ENCODE results near the gene NIPAL4. TPM values are rescaled to one million over a fixed set of nuclear protein-coding genes. Genes with fewer than 3 reads are reported as not detected.
"Not testable (repeated sequence)": the region's sequence is repeated elsewhere in the genome, so short reads cannot be mapped to it uniquely, and the experiment has no call there.

The NIPAL4 gene
- polyA plus RNA-seq, 1 donor from 2014 or later: 2.2 TPM

GRCh38 chr5:157473383-157474320 is 13.6 kb downstream of the NIPAL4 start:
- Mint-ChIP-seq H3K4me3 (peak overlapping the region in 2 of 4 donors; percentile 7 to 65), H3K27ac (peak overlapping the region; percentile 74 to 85 (median 81)), H3K36me3 (peaks cover 10% of the 10 kb centered on the region)

GRCh38 chr5:157475432-157475831 is 15.4 kb downstream of the NIPAL4 start:
- peaks cover 9% of the 10 kb centered on the region for H3K36me3 Mint-ChIP-seq
- H3K4me3 Mint-ChIP-seq: peak overlapping the region in 1 of 4 donors; percentile 81
- no peaks in the 10 kb centered on the region for H3K9me3 Mint-ChIP-seq
- no peaks in the 10 kb centered on the region for H3K27me3 Mint-ChIP-seq
- peaks cover 31 to 58% (median 38%) of the 10 kb centered on the region in 3 donors for H3K4me1 Mint-ChIP-seq
- H3K27ac Mint-ChIP-seq: peak overlapping the region; percentile 28 to 85 (median 52)

More at GRCh38 chr5:157473383-157474320, 13.6 kb downstream of the NIPAL4 start:
- Mint-ChIP-seq H3K27me3 (no peaks in the 10 kb centered on the region), H3K9me3 (no peaks in the 10 kb centered on the region), H3K4me1 (peaks cover 18 to 49% (median 32%) of the 10 kb centered on the region in 3 donors)

GRCh38 chr5:157476702-157477408 is 16.8 kb downstream of the NIPAL4 start:
- no peaks in the 10 kb centered on the region for H3K9me3 Mint-ChIP-seq
- H3K4me1 Mint-ChIP-seq: peaks cover 37 to 60% (median 48%) of the 10 kb centered on the region in 3 donors
- H3K27me3 Mint-ChIP-seq: no peaks in the 10 kb centered on the region
- peak overlapping the region in 1 of 4 donors; percentile 1 for H3K4me3 Mint-ChIP-seq
- H3K27ac Mint-ChIP-seq: peak overlapping the region in 2 of 3 donors; percentile 40 to 78
- peaks cover 9% of the 10 kb centered on the region for H3K36me3 Mint-ChIP-seq

GRCh38 chr5:157477814-157478494 is 17.9 kb downstream of the NIPAL4 start:
- Mint-ChIP-seq H3K4me3 (peak overlapping the region in 2 of 4 donors; percentile 63 to 75), H3K27me3 (no peaks in the 10 kb centered on the region), H3K9me3 (peaks cover 0 to 2% (median 0%) of the 10 kb centered on the region in 3 donors), H3K4me1 (peaks cover 46 to 61% (median 53%) of the 10 kb centered on the region in 3 donors), H3K27ac (peak overlapping the region; percentile 55 to 99 (median 69)), H3K36me3 (peaks cover 17% of the 10 kb centered on the region)

GRCh38 chr5:157478726-157479125 is 18.7 kb downstream of the NIPAL4 start:
- H3K9me3 Mint-ChIP-seq: peaks cover 0 to 2% (median 0%) of the 10 kb centered on the region in 3 donors
- H3K4me1 Mint-ChIP-seq: peaks cover 46 to 56% (median 55%) of the 10 kb centered on the region in 3 donors
- H3K27ac Mint-ChIP-seq: peak overlapping the region; percentile 91 to 99 (median 94)
- H3K27me3 Mint-ChIP-seq: no peaks in the 10 kb centered on the region
- peak overlapping the region in 3 of 4 donors; percentile 63 to 83 (median 75) for H3K4me3 Mint-ChIP-seq
- H3K36me3 Mint-ChIP-seq: peaks cover 20% of the 10 kb centered on the region

- Mint-ChIP-seq H3K4me3 (peak overlapping the region in 3 of 4 donors; percentile 63 to 80 (median 75)), H3K36me3 (peaks cover 23% of the 10 kb centered on the region), H3K27me3 (no peaks in the 10 kb centered on the region), H3K9me3 (peaks cover 0 to 2% (median 0%) of the 10 kb centered on the region in 3 donors), H3K4me1 (peaks cover 48 to 60% (median 58%) of the 10 kb centered on the region in 3 donors), H3K27ac (peak overlapping the region; percentile 91 to 99 (median 94))
Observed at GRCh38 chr5:157479166-157479565, 19.2 kb downstream of the NIPAL4 start.

- Mint-ChIP-seq H3K9me3 (peaks cover 0 to 2% (median 0%) of the 10 kb centered on the region in 3 donors), H3K4me3 (peak overlapping the region in 3 of 4 donors; percentile 63 to 80 (median 75)), H3K4me1 (peaks cover 52 to 64% (median 58%) of the 10 kb centered on the region in 3 donors), H3K27me3 (no peaks in the 10 kb centered on the region), H3K36me3 (peaks cover 24% of the 10 kb centered on the region), H3K27ac (peak overlapping the region; percentile 92 to 99 (median 94))
Observed at GRCh38 chr5:157479612-157480510, 19.8 kb downstream of the NIPAL4 start.

GRCh38 chr5:157481265-157481664 is 21.3 kb downstream of the NIPAL4 start:
- peaks cover 26% of the 10 kb centered on the region for H3K36me3 Mint-ChIP-seq
- peak overlapping the region; percentile 27 to 92 (median 62) for H3K4me3 Mint-ChIP-seq
- no peaks in the 10 kb centered on the region for H3K27me3 Mint-ChIP-seq
- H3K27ac Mint-ChIP-seq: peak overlapping the region; percentile 78 to 99 (median 95)
- peaks cover 61 to 77% (median 64%) of the 10 kb centered on the region in 3 donors for H3K4me1 Mint-ChIP-seq
- peaks cover 0 to 2% (median 0%) of the 10 kb centered on the region in 3 donors for H3K9me3 Mint-ChIP-seq

- Mint-ChIP-seq H3K4me1 (peaks cover 64 to 81% (median 67%) of the 10 kb centered on the region in 3 donors), H3K27ac (peak overlapping the region; percentile 78 to 99 (median 95))
Observed at GRCh38 chr5:157481666-157482065, 21.7 kb downstream of the NIPAL4 start.

GRCh38 chr5:157482702-157483101 is 22.7 kb downstream of the NIPAL4 start:
- H3K27ac Mint-ChIP-seq: peak overlapping the region; percentile 7 to 99 (median 88)
- not testable (repeated sequence) for H3K4me3 Mint-ChIP-seq, H3K27me3 Mint-ChIP-seq, H3K9me3 Mint-ChIP-seq
- H3K36me3 Mint-ChIP-seq: peaks cover 28% of the 10 kb centered on the region
- H3K4me1 Mint-ChIP-seq: peaks cover 67 to 83% (median 67%) of the 10 kb centered on the region in 3 donors

More at GRCh38 chr5:157481666-157482065, 21.7 kb downstream of the NIPAL4 start:
- Mint-ChIP-seq H3K27me3 (no peaks in the 10 kb centered on the region), H3K36me3 (peaks cover 26% of the 10 kb centered on the region), H3K4me3 (peak overlapping the region in 3 of 4 donors; percentile 62 to 92 (median 86)), H3K9me3 (peaks cover 0 to 2% (median 0%) of the 10 kb centered on the region in 3 donors)

- Mint-ChIP-seq H3K9me3 (peaks cover 0 to 2% (median 0%) of the 10 kb centered on the region in 3 donors), H3K4me3 (peak overlapping the region in 2 of 4 donors; percentile 72 to 77), H3K36me3 (peaks cover 33% of the 10 kb centered on the region), H3K27ac (peak overlapping the region; percentile 98 to 100 (median 99)), H3K4me1 (peaks cover 57 to 74% (median 63%) of the 10 kb centered on the region in 3 donors), H3K27me3 (no peaks in the 10 kb centered on the region)
Observed at GRCh38 chr5:157484768-157485167, 24.8 kb downstream of the NIPAL4 start.

- peaks cover 0 to 2% (median 0%) of the 10 kb centered on the region in 3 donors for H3K9me3 Mint-ChIP-seq
- peaks cover 53 to 75% (median 64%) of the 10 kb centered on the region in 3 donors for H3K4me1 Mint-ChIP-seq
- no peaks in the 10 kb centered on the region for H3K27me3 Mint-ChIP-seq
- H3K27ac Mint-ChIP-seq: peak overlapping the region; percentile 98 to 100 (median 99)
- peak overlapping the region; percentile 35 to 95 (median 82) for H3K4me3 Mint-ChIP-seq
- peaks cover 37% of the 10 kb centered on the region for H3K36me3 Mint-ChIP-seq
Observed at GRCh38 chr5:157485340-157485739, 25.3 kb downstream of the NIPAL4 start.

- Mint-ChIP-seq H3K4me3 (peak overlapping the region; percentile 35 to 95 (median 82)), H3K4me1 (peaks cover 53 to 74% (median 64%) of the 10 kb centered on the region in 3 donors), H3K9me3 (peaks cover 0 to 2% (median 0%) of the 10 kb centered on the region in 3 donors), H3K36me3 (peaks cover 37% of the 10 kb centered on the region), H3K27me3 (no peaks in the 10 kb centered on the region), H3K27ac (peak overlapping the region; percentile 98 to 100 (median 99))
Observed at GRCh38 chr5:157485811-157486210, 25.8 kb downstream of the NIPAL4 start.

Measured in IgD-negative memory B cell (primary cell).